Activated CD4-positive, alpha-beta T cell treated with anti-CD3 and anti-CD28 coated beads, Interleukin-2, amount 10 ng/mL, durations not matched to agents 7 days and 5 days (primary cell): ENCODE results near the gene PDE1C. TPM values are rescaled to one million over a fixed set of nuclear protein-coding genes. Genes with fewer than 3 reads are reported as not detected.
"Not testable (repeated sequence)": the region's sequence is repeated elsewhere in the genome, so short reads cannot be mapped to it uniquely, and the experiment has no call there.

ENCODE experiments used
- CTCF ChIA-PET: fragments of 350-600 bp; sonication (Branson Sonifier 250); formaldehyde crosslinking; loops from one replicate; lab custom pipeline; 2021; ENCODE audit warnings: antibody characterized with exemption; lab: Charles Lee
- POLR2A ChIA-PET: fragments of 350-600 bp; sonication (Branson Sonifier 250); formaldehyde crosslinking; loops from one replicate; lab custom pipeline; 2021; ENCODE audit warnings: antibody characterized with exemption; lab: Charles Lee
- DNase-seq: peaks from one replicate; pipeline ENCODE4 v3.0.0-alpha.2; 2020
- H3K27ac Mint-ChIP-seq: one replicate; pipeline ENCODE4 v1.8.0; 2021; ENCODE audit warnings: mild to moderate bottlenecking, moderate library complexity, mixed read lengths
- H3K27me3 Mint-ChIP-seq: one replicate; pipeline ENCODE4 v1.8.0; 2021; ENCODE audit warnings: mixed read lengths
- H3K36me3 Mint-ChIP-seq: one replicate; pipeline ENCODE4 v1.8.0; 2021; ENCODE audit warnings: low read depth, mixed read lengths
- H3K4me1 Mint-ChIP-seq: one replicate; pipeline ENCODE4 v1.8.0; 2021; ENCODE audit warnings: mixed read lengths
- H3K4me3 Mint-ChIP-seq: one replicate; pipeline ENCODE4 v1.8.0; 2021; ENCODE audit warnings: mild to moderate bottlenecking, moderate library complexity, mixed read lengths
- H3K9me3 Mint-ChIP-seq: one replicate; pipeline ENCODE4 v1.8.0; 2021; ENCODE audit warnings: mixed read lengths
- total RNA-seq, 2 experiments: library from RNA; stranded (reverse); gene quantifications; one replicate each; pipeline ENCODE4 v1.2.3, GENCODE V29; 2021

PDE1C gene
- total RNA-seq, 2 experiments from 2014 or later, result not detected

DNA sequence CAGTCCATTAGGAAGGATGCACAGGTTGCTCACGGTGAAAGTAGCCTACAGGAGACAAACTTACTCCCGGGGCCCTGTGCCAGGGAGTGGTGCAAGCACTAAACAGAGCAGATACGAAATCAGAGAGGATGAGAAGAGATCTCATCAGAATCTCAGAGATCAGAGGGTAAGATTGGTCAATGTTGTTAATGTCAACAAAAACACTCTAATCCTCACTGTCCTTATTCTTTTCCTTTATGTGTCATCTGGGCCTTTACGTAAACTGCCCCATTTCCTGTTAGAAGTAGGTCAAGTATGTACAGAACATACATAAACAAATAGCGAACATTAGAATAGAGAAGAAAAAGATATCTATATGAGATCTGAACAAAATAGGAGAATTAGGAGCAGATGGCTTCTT lies 220.1 kb downstream of the PDE1C start:
- POLR2A ChIA-PET, result no interaction called here
- Mint-ChIP-seq H3K27ac (no peak overlapping the region), H3K4me1 (no peaks in the 10 kb centered on the region), H3K36me3 (no peaks in the 10 kb centered on the region), H3K4me3 (no peak overlapping the region), H3K9me3 (no peaks in the 10 kb centered on the region), H3K27me3 (no peaks in the 10 kb centered on the region)
- DNase-seq, result no peak
- CTCF ChIA-PET, result interaction anchor here (0.7 kb wide), 1 partner anchor 25 kb away, joined by 3 read pairs; no protein-coding TSS in a partner anchor

GRCh38 chr7:31835471-31835870 lies 234.7 kb downstream of the PDE1C start:
- no peak for DNase-seq
- H3K4me3 Mint-ChIP-seq, result no peak overlapping the region
- no peaks in the 10 kb centered on the region for H3K4me1 Mint-ChIP-seq
- H3K36me3 Mint-ChIP-seq, result no peaks in the 10 kb centered on the region
- H3K27me3 Mint-ChIP-seq, result no peaks in the 10 kb centered on the region
- H3K27ac Mint-ChIP-seq, result no peak overlapping the region
- POLR2A ChIA-PET, result no interaction called here
- CTCF ChIA-PET, result no interaction called here
- H3K9me3 Mint-ChIP-seq, result peaks cover 2% of the 10 kb centered on the region

GRCh38 chr7:31833625-31834024 lies 236.6 kb downstream of the PDE1C start:
- H3K27ac Mint-ChIP-seq, POLR2A ChIA-PET, CTCF ChIA-PET, DNase-seq, H3K36me3 Mint-ChIP-seq, H3K4me3 Mint-ChIP-seq, H3K4me1 Mint-ChIP-seq, H3K9me3 Mint-ChIP-seq, H3K27me3 Mint-ChIP-seq: not testable (repeated sequence)

GRCh38 chr7:31828520-31828919 lies 241.7 kb downstream of the PDE1C start:
- POLR2A ChIA-PET, result interaction anchor here (0.6 kb wide), 1 partner anchor 478 kb away, joined by 3 read pairs; no protein-coding TSS in a partner anchor

DNA sequence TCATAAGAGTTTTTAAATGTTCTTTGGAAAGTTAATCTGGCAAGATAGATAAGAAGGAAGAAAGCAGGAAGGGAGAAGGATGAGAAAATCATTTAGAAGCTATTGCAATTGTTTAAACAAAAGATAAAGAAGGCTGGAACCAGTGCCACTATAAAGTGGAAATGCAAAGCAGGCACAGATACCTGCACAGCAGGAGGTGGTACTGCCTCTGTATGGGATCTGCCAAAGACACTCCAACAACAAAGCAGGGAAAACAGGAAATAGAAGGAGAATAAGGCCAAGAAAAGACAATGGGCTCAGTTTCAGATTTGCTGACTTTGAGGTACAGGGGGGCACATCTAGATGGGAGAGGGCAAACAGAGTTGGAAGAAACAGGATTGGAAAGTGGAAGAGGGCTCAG lies 244.6 kb downstream of the PDE1C start:
- Mint-ChIP-seq H3K4me3 (no peak overlapping the region), H3K4me1 (no peaks in the 10 kb centered on the region), H3K36me3 (no peaks in the 10 kb centered on the region), H3K27me3 (no peaks in the 10 kb centered on the region), H3K27ac (no peak overlapping the region), H3K9me3 (no peaks in the 10 kb centered on the region)
- no peak for DNase-seq
- ChIA-PET POLR2A (no interaction called here), CTCF (interaction anchor here (0.6 kb wide), 1 partner anchor 25 kb away, joined by 3 read pairs; no protein-coding TSS in a partner anchor)

More at GRCh38 chr7:31828520-31828919, 241.7 kb downstream of the PDE1C start:
- Mint-ChIP-seq H3K9me3 (no peaks in the 10 kb centered on the region), H3K27ac (no peak overlapping the region), H3K36me3 (no peaks in the 10 kb centered on the region), H3K27me3 (no peaks in the 10 kb centered on the region), H3K4me3 (no peak overlapping the region), H3K4me1 (no peaks in the 10 kb centered on the region)
- CTCF ChIA-PET, result no interaction called here
- DNase-seq, result no peak

- Mint-ChIP-seq H3K36me3 (no peaks in the 10 kb centered on the region), H3K9me3 (no peaks in the 10 kb centered on the region), H3K27me3 (no peaks in the 10 kb centered on the region), H3K4me3 (no peak overlapping the region), H3K27ac (no peak overlapping the region), H3K4me1 (no peaks in the 10 kb centered on the region)
- ChIA-PET CTCF (no interaction called here), POLR2A (no interaction called here)
- no peak for DNase-seq
Measured at GRCh38 chr7:31819031-31819430, 251.2 kb downstream of the PDE1C start.

- H3K4me1 Mint-ChIP-seq, result no peaks in the 10 kb centered on the region
- ChIA-PET CTCF (interaction anchor here (0.5 kb wide), 1 partner anchor 473 kb away, joined by 4 read pairs; no protein-coding TSS in a partner anchor), POLR2A (no interaction called here)
- H3K36me3 Mint-ChIP-seq, result no peaks in the 10 kb centered on the region
- H3K4me3 Mint-ChIP-seq, result no peak overlapping the region
- no peak for DNase-seq
- H3K27ac Mint-ChIP-seq, result no peak overlapping the region
- H3K27me3 Mint-ChIP-seq, result no peaks in the 10 kb centered on the region
- no peaks in the 10 kb centered on the region for H3K9me3 Mint-ChIP-seq
Measured at GRCh38 chr7:31816810-31817209, 253.4 kb downstream of the PDE1C start.

DNA sequence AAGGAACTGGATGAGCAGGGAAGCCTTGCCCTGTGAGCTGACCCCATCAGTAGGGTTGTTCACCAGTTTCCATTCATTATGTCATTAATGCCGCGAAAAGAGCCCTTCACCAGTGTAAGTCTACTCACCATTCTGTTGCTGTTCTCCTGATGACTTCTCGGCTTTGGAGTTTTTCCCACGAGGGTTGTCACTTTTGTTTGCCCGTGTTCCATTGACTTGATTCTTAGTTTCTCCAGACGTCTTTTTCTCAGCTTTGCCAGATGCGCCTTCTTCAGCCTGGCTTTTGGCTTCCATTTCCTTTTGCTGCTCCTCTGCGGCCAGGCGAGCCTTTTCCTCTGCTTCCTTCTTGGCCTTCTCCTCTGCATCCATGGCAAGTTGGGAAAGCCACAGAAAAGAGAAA lies 254.4 kb downstream of the PDE1C start:
- Mint-ChIP-seq H3K4me3 (no peak overlapping the region), H3K4me1 (no peaks in the 10 kb centered on the region), H3K27ac (no peak overlapping the region), H3K9me3 (no peaks in the 10 kb centered on the region), H3K36me3 (no peaks in the 10 kb centered on the region), H3K27me3 (no peaks in the 10 kb centered on the region)
- CTCF ChIA-PET, result no interaction called here
- POLR2A ChIA-PET, result no interaction called here
- DNase-seq, result no peak

DNA sequence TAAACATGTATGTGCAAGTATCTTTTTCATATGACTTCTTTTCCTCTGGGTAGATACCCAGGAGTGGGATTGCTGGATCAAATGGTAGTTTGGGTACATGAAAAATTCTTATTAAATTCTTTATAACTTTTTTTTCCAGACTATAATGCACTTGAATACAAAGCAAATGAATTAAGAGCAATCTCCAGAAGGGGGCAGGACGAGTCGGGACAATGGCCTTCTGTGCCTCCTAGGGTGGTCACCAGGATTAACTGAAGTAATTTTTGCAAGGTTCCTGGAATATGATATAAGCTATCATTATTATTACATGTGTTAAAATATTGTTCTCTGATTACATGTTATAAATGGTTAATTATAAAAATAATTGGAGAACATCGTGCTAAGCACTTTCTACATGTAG lies 256.0 kb downstream of the PDE1C start:
- Mint-ChIP-seq H3K4me1 (no peaks in the 10 kb centered on the region), H3K9me3 (no peaks in the 10 kb centered on the region), H3K4me3 (no peak overlapping the region), H3K27me3 (no peaks in the 10 kb centered on the region), H3K36me3 (no peaks in the 10 kb centered on the region), H3K27ac (no peak overlapping the region)
- POLR2A ChIA-PET, result no interaction called here
- DNase-seq, result no peak
- CTCF ChIA-PET, result no interaction called here

- POLR2A ChIA-PET, result no interaction called here
- Mint-ChIP-seq H3K36me3 (no peaks in the 10 kb centered on the region), H3K4me1 (no peaks in the 10 kb centered on the region), H3K4me3 (no peak overlapping the region), H3K9me3 (no peaks in the 10 kb centered on the region), H3K27ac (no peak overlapping the region), H3K27me3 (no peaks in the 10 kb centered on the region)
- CTCF ChIA-PET, result no interaction called here
- no peak for DNase-seq
Measured at GRCh38 chr7:31811650-31812461, 258.4 kb downstream of the PDE1C start.

- H3K9me3 Mint-ChIP-seq, result peaks cover 2% of the 10 kb centered on the region
- no peak for DNase-seq
- no peaks in the 10 kb centered on the region for H3K36me3 Mint-ChIP-seq
- no peak overlapping the region for H3K27ac Mint-ChIP-seq
- CTCF ChIA-PET, result no interaction called here
- POLR2A ChIA-PET, result no interaction called here
- H3K27me3 Mint-ChIP-seq, result no peaks in the 10 kb centered on the region
- no peaks in the 10 kb centered on the region for H3K4me1 Mint-ChIP-seq
- no peak overlapping the region for H3K4me3 Mint-ChIP-seq
Measured at GRCh38 chr7:31805209-31805818, 264.9 kb downstream of the PDE1C start.

DNA sequence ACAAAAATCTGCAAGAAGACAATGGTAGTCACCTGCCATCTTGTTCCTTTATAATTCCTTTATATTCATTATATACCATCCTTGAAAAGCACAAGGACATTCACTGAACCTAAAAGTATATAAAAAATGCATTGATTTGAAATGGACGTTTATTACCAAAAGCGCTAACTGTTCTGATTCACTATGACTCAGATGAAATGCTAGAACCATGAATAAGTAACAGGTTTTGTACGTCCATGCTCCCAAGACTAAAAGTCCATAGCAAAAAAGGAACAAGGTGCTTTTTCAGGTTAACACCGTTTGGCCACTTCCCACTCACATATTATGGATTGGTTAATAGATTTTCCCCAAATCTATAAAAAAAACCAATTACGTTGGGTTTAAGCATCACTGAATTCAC lies 273.8 kb downstream of the PDE1C start:
- Mint-ChIP-seq H3K36me3 (no peaks in the 10 kb centered on the region), H3K4me3 (no peak overlapping the region), H3K27ac (no peak overlapping the region), H3K27me3 (no peaks in the 10 kb centered on the region), H3K4me1 (no peaks in the 10 kb centered on the region), H3K9me3 (no peaks in the 10 kb centered on the region)
- POLR2A ChIA-PET, result no interaction called here
- CTCF ChIA-PET, result no interaction called here
- DNase-seq, result no peak

- H3K27me3 Mint-ChIP-seq, result no peaks in the 10 kb centered on the region
- H3K4me1 Mint-ChIP-seq, result no peaks in the 10 kb centered on the region
- DNase-seq, result no peak
- H3K4me3 Mint-ChIP-seq, result no peak overlapping the region
- CTCF ChIA-PET, result no interaction called here
- H3K27ac Mint-ChIP-seq, result no peak overlapping the region
- H3K9me3 Mint-ChIP-seq, result no peaks in the 10 kb centered on the region
- POLR2A ChIA-PET, result no interaction called here
- no peaks in the 10 kb centered on the region for H3K36me3 Mint-ChIP-seq
Measured at GRCh38 chr7:31794851-31795344, 275.3 kb downstream of the PDE1C start.
